Mesendoderm (in vitro differentiated cells): Measurements from ENCODE around the gene ALDH16A1.
"Not testable (repeated sequence)": the region's sequence is repeated elsewhere in the genome, so short reads cannot be mapped to it uniquely, and the experiment has no call there.

Experiments
- DNase-seq: peaks from one replicate; pipeline ENCODE4 v3.0.0; 2013
- H2AK5ac ChIP-seq: 2 replicates; pipeline ENCODE4 v1.6.1; 2013; ENCODE audit warnings: low read length, inconsistent platforms
- H2BK120ac ChIP-seq: 2 replicates; pipeline ENCODE4 v1.6.1; 2013; ENCODE audit warnings: low read depth, mild to moderate bottlenecking, low read length, moderate library complexity, mixed read lengths
- H2BK15ac ChIP-seq: replicated peaks from 2 replicates; pipeline ENCODE4 v1.6.1; 2013; ENCODE audit warnings: low read depth, mild to moderate bottlenecking, moderate library complexity
- H2BK5ac ChIP-seq: 2 replicates; pipeline ENCODE4 v1.6.1; 2013; ENCODE audit warnings: low read length, inconsistent platforms
- H3K18ac ChIP-seq: 2 replicates; pipeline ENCODE4 v1.6.1; 2013; ENCODE audit warnings: mild to moderate bottlenecking, low read length, mixed read lengths
- H3K23ac ChIP-seq: one replicate; pipeline ENCODE4 v1.6.1; 2013; ENCODE audit warnings: low read length
- H3K27ac ChIP-seq: 2 replicates; pipeline ENCODE4 v1.5.1; 2013; ENCODE audit warnings: low read depth, mild to moderate bottlenecking, inconsistent platforms, low read length, moderate library complexity
- H3K27me3 ChIP-seq: 2 replicates; pipeline ENCODE4 v1.6.1; 2013; ENCODE audit warnings: low read length, control low read depth, mild to moderate bottlenecking, inconsistent platforms; ENCODE audit not compliant: insufficient read depth, poor library complexity
- H3K36me3 ChIP-seq: 2 replicates; pipeline ENCODE4 v1.6.1; 2013; ENCODE audit warnings: low read length, inconsistent platforms; ENCODE audit not compliant: control insufficient read depth, insufficient read depth
- H3K4ac ChIP-seq: one replicate; pipeline ENCODE4 v1.6.1; 2013; ENCODE audit warnings: low read depth, mild to moderate bottlenecking, low read length, moderate library complexity
- H3K4me1 ChIP-seq: 2 replicates; pipeline ENCODE4 v1.6.1; 2013; ENCODE audit warnings: low read depth, low read length, inconsistent platforms; ENCODE audit not compliant: control insufficient read depth
- H3K4me2 ChIP-seq: 2 replicates; pipeline ENCODE4 v1.6.1; 2013; ENCODE audit warnings: low read length
- H3K4me3 ChIP-seq: 2 replicates; pipeline ENCODE4 v1.5.1; 2013; ENCODE audit warnings: mild to moderate bottlenecking, low read length
- H3K56ac ChIP-seq: one replicate; pipeline ENCODE4 v1.6.1; 2013; ENCODE audit warnings: low read length
- H3K79me1 ChIP-seq: 2 replicates; pipeline ENCODE4 v1.6.1; 2013; ENCODE audit warnings: low read length, inconsistent platforms
- H3K79me2 ChIP-seq: 2 replicates; pipeline ENCODE4 v1.6.1; 2013; ENCODE audit warnings: mild to moderate bottlenecking, low read length; ENCODE audit not compliant: control insufficient read depth, insufficient read depth
- H3K9ac ChIP-seq: 2 replicates; pipeline ENCODE4 v1.6.1; 2013; ENCODE audit warnings: low read length, inconsistent platforms
- H4K5ac ChIP-seq: one replicate; pipeline ENCODE4 v1.6.1; 2013; ENCODE audit warnings: low read length
- H4K8ac ChIP-seq: one replicate; pipeline ENCODE4 v1.6.1; 2013; ENCODE audit warnings: low read depth, mild to moderate bottlenecking, control low read depth, low read length, moderate library complexity
- WGBS: extraction: QIAGEN DNeasy Blood & Tissue Kit; methylation state at CpG from one replicate; pipeline ENCODE4 v1.1.7; 2013; ENCODE audit warnings: low lambda C conversion rate, missing lambda C conversion rate; ENCODE audit not compliant: insufficient coverage; ENCODE audit errors: extremely low coverage; 5-methylcytosine and 5-hydroxymethylcytosine counted together

Gene ALDH16A1

GRCh38 chr19:49472936-49473335 lies 19.9 kb downstream of the ALDH16A1 start:
- Histone ChIP-seq H3K4ac (no peak overlapping the region), H3K4me3 (no peak overlapping the region), H3K56ac (no peak overlapping the region), H2BK15ac (no peak overlapping the region), H3K4me2 (no peak overlapping the region), H3K9ac (no peak overlapping the region), H2BK5ac (no peak overlapping the region), H3K36me3 (peaks cover 2% of the 10 kb centered on the region), H3K27ac (no peak overlapping the region), H3K79me2 (no peaks in the 10 kb centered on the region), H4K8ac (no peak overlapping the region), H2BK120ac (no peak overlapping the region), H4K5ac (no peak overlapping the region), H3K79me1 (no peaks in the 10 kb centered on the region), H3K18ac (no peak overlapping the region), H3K27me3 (no peaks in the 10 kb centered on the region), H3K4me1 (no peaks in the 10 kb centered on the region), H2AK5ac (no peak overlapping the region), H3K23ac (no peak overlapping the region)
- WGBS, result no CpG with 5 or more reads among the region's 9 CpGs
- no peak for DNase-seq

- H3K4me2 ChIP-seq, H4K5ac ChIP-seq, H3K4ac ChIP-seq, H3K79me1 ChIP-seq, H3K4me1 ChIP-seq, H2BK5ac ChIP-seq, H3K56ac ChIP-seq, H2BK120ac ChIP-seq, H3K9ac ChIP-seq, H2AK5ac ChIP-seq, DNase-seq, H4K8ac ChIP-seq, H3K27ac ChIP-seq, H3K36me3 ChIP-seq, H3K18ac ChIP-seq, H3K4me3 ChIP-seq, H3K23ac ChIP-seq, H3K79me2 ChIP-seq, H2BK15ac ChIP-seq, H3K27me3 ChIP-seq: not testable (repeated sequence)
- no CpG with 5 or more reads among the region's 9 CpGs for WGBS
These were observed 20.5 kb downstream of the ALDH16A1 start for GRCh38 chr19:49473501-49473867.

- no peak within 1 kb of the TSS for H3K4me3 ChIP-seq
- no CpG with 5 or more reads among the region's 33 CpGs for WGBS
These were observed 21.0 kb downstream of the ALDH16A1 start, which contains the start of gene FLT3LG for GRCh38 chr19:49473868-49474541. FLT3LG (plus strand) TSS chr19:49474215; CDS start chr19:49474640, 425 bp downstream.

GRCh38 chr19:49474542-49474924 lies 21.5 kb downstream of the ALDH16A1 start:
- Histone ChIP-seq H2BK120ac (no peak overlapping the region), H3K36me3 (peaks cover 2% of the 10 kb centered on the region), H2AK5ac (no peak overlapping the region), H3K4me2 (no peak overlapping the region), H4K5ac (no peak overlapping the region), H3K4me3 (no peak overlapping the region), H4K8ac (no peak overlapping the region), H3K4me1 (no peaks in the 10 kb centered on the region), H3K4ac (no peak overlapping the region), H2BK15ac (no peak overlapping the region), H2BK5ac (no peak overlapping the region), H3K18ac (no peak overlapping the region), H3K9ac (no peak overlapping the region), H3K79me2 (no peaks in the 10 kb centered on the region), H3K79me1 (no peaks in the 10 kb centered on the region), H3K23ac (no peak overlapping the region), H3K27ac (no peak overlapping the region), H3K56ac (no peak overlapping the region), H3K27me3 (no peaks in the 10 kb centered on the region)
- WGBS, result no CpG with 5 or more reads among the region's 11 CpGs
- no peak for DNase-seq

More at GRCh38 chr19:49473868-49474541, 21.0 kb downstream of the ALDH16A1 start, which contains the start of gene FLT3LG:
- Histone ChIP-seq H3K4me2 (peak within 1 kb of the TSS; percentile 40), H3K27me3 (no peaks in the 10 kb centered on the region), H3K23ac (no peak within 1 kb of the TSS), H3K4ac (no peak within 1 kb of the TSS), H2BK120ac (no peak within 1 kb of the TSS), H3K27ac (no peak within 1 kb of the TSS), H3K9ac (no peak within 1 kb of the TSS), H3K18ac (peak within 1 kb of the TSS; percentile 32), H3K36me3 (peaks cover 2% of the 10 kb centered on the region), H2BK15ac (no peak within 1 kb of the TSS), H2BK5ac (no peak within 1 kb of the TSS), H3K4me1 (no peaks in the 10 kb centered on the region), H3K79me1 (no peaks in the 10 kb centered on the region), H4K5ac (no peak within 1 kb of the TSS), H4K8ac (no peak within 1 kb of the TSS), H3K79me2 (no peaks in the 10 kb centered on the region), H3K56ac (peak within 1 kb of the TSS; percentile 73), H2AK5ac (no peak within 1 kb of the TSS)
- no peak for DNase-seq

GRCh38 chr19:49475191-49475917 lies 22.3 kb downstream of the ALDH16A1 start:
- no peak for DNase-seq
- no peak overlapping the region for H3K4me2 ChIP-seq
- no peak overlapping the region for H2BK15ac ChIP-seq
- no CpG with 5 or more reads among the region's 15 CpGs for WGBS
- H2AK5ac ChIP-seq, result no peak overlapping the region
- no peak overlapping the region for H3K4ac ChIP-seq
- H3K4me3 ChIP-seq, result no peak overlapping the region
- H2BK120ac ChIP-seq, result no peak overlapping the region
- no peaks in the 10 kb centered on the region for H3K79me1 ChIP-seq
- no peak overlapping the region for H3K56ac ChIP-seq
- H3K36me3 ChIP-seq, result peaks cover 2% of the 10 kb centered on the region
- no peak overlapping the region for H3K18ac ChIP-seq
- no peaks in the 10 kb centered on the region for H3K4me1 ChIP-seq
- H2BK5ac ChIP-seq, result no peak overlapping the region
- H4K5ac ChIP-seq, result no peak overlapping the region
- H4K8ac ChIP-seq, result no peak overlapping the region
- H3K27ac ChIP-seq, result no peak overlapping the region
- no peak overlapping the region for H3K9ac ChIP-seq
- no peaks in the 10 kb centered on the region for H3K79me2 ChIP-seq
- no peaks in the 10 kb centered on the region for H3K27me3 ChIP-seq
- H3K23ac ChIP-seq, result no peak overlapping the region
